NK-92 (cell line): ENCODE results near the gene SUMO4.
"Not testable (repeated sequence)": the region's sequence is repeated elsewhere in the genome, so short reads cannot be mapped to it uniquely, and the experiment has no call there.

Source experiments
- DNase-seq: peaks from one replicate; lab custom pipeline; 2025; ENCODE audit not compliant: unreplicated experiment; lab: John Stamatoyannopoulos, UW

Gene SUMO4

DNA sequence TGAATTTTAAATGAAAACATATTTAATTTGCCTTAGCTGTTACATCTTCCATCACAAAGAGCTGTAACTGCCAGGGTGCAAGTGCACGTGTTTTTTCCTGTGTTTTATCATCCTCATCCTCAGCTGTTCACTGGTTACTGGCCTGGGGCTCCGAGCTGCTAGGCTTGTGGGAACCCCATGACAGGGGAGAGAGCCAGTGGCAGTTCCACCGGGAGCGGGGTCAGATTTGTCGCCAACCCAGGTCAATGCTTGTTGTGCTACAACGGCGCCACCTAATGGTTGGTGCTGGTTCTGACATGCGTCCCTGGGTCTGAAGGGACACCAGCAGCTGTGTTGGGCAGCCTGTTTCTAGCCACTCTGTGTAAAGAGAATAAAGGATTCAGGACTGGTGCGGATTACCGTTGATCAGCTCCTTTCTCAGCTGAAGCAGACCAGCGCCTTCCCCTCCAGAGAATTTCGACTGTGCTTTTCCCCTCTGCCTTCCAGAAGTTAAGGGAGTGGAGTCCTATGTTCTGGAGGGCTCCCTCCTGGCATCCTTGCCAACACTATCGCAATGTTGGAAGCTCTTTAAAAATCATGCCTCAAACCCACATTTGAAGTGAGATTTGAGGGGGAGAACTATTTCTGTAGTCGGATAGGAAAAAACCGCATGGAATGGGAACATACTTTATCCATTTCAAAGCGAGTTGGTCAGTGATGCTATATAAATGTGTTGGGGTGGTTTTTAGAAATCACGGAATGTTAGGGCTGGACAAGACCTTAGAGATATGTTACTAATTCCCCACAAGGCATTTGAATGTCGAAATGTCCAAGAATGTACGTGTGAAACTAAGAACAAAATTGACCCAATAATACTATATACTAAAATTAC is 32.1 kb downstream of the SUMO4 start:
- no peak for DNase-seq

- DNase-seq, result no peak
These were observed 33.3 kb downstream of the SUMO4 start for GRCh38 chr6:149433405-149433804.

DNA sequence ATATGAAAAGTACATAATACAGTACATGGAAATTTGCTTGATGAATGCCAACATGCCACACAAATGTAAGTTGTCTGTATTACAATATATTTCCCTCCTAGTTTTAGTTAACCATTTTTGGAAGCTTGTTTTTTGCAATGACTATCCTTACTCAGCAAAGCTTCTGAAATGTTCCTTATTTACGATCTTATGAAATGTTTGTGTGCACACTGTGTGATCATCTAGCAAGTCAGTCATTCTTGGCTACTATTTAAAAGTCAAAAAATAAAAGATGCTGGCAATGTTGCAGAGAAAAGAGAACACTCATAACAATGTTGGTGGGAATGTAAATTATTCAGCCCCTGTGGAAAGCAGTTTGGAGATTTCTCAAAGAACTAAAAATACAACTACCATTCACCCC is 33.8 kb downstream of the SUMO4 start:
- no peak for DNase-seq

- DNase-seq, result no peak
These were observed 36.0 kb downstream of the SUMO4 start for GRCh38 chr6:149435919-149436586.

- no peak for DNase-seq
These were observed 36.6 kb downstream of the SUMO4 start for GRCh38 chr6:149436647-149437046.

DNA sequence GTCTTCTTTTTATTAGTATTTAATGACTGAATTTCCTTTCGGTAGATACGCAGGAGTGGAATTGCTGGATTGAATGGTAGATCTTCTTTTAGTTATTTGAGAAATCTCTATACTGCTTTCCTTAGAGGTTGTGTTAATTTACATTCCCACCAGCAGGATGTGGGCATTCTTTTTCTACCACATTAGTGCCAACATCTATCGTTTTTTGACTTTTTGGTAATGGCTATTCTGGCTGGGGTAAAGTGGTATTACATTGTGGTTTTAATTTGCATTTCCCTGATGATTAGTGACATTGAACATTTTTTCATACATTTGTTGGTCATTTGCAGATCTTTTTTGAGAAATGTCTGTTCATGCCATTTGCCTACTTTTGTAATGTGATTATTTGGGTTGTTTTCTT is 37.1 kb downstream of the SUMO4 start:
- DNase-seq, result no peak

DNA sequence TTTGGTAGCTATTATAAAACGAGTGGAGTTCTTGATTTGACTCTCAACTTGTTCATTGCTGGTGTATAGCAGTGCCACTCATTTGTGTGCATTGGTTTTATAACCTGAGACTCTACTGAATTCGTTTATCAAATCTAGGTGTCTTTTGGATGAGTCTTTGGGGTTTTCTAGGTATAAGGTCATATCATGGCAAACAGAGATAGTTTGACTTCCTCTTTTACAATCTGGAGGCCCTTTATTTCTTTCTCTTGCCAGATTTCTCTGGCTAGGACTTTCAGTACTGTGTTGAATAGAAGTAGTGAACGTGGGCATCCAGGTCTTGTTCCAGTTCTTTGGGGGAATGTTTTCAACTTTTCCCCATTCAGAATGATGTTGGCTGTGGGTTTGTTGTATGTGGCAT is 38.8 kb downstream of the SUMO4 start:
- no peak for DNase-seq

DNA sequence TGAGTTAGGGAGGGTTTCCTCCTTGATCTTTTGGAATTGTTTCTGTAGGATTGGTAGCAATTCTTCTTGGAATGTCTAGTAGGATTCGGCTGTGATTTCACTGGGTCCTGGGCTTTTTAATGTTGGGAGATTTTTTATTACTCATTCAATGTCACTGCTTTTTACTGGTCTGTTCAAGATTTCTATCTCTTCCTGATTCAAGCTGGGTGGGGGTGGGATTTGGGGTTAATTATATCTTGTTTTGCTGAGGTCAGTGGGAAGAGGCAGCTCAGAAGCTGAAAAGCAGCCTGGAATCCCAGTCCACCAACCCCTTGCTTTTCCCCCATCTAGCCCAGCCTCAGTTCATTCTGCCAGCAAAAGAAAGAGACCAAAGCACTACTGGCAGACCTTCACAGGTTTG is 39.6 kb downstream of the SUMO4 start:
- DNase-seq, result no peak

DNA sequence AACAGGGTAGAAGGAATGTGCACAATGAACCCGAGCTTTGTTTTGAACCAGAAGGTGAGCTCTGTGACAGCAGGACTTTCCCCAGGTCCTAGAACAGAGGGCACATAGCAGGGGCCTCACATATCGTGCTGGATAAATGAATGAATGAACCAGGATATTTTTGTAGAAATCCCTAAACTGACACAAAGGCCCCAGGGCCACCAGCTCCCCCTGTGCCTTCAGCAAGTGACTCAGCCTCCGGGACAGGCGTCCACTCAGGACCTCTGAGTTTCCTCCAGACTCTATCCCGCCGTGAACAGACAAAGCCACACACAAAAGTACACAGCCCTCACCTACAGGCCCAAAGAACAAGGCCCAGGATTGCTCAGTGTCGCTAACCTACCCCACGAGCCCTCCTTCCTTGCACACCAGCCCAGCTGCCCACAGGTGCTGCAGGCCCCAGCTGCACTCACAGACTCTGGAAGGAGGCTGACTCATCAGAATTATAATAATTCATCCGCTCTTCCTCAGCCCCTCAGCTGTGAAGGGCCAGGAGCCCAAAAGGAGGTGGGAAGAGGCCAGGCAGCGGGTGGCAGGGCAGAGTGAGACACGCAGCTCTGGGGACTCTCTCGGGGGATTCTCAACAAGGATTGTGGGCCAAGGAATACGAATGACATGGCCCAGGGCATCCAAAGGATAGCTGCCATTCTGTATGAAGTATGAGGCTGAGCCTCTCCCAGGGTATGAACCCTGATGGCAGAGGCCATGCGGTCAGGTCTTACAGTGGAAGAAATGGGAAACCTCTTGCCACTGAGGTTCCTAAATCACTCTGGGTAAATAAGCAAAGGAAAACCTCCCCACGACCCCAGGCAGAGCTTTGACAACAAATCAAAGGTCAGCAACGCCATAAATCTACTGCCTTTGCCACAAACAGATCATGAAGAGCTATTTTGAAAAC is 40.9 kb downstream of the SUMO4 start:
- no peak for DNase-seq

- DNase-seq, result no peak
These were observed 41.7 kb downstream of the SUMO4 start for GRCh38 chr6:149441740-149442139.

GRCh38 chr6:149443411-149444181 is 43.5 kb downstream of the SUMO4 start:
- DNase-seq, result no peak

DNA sequence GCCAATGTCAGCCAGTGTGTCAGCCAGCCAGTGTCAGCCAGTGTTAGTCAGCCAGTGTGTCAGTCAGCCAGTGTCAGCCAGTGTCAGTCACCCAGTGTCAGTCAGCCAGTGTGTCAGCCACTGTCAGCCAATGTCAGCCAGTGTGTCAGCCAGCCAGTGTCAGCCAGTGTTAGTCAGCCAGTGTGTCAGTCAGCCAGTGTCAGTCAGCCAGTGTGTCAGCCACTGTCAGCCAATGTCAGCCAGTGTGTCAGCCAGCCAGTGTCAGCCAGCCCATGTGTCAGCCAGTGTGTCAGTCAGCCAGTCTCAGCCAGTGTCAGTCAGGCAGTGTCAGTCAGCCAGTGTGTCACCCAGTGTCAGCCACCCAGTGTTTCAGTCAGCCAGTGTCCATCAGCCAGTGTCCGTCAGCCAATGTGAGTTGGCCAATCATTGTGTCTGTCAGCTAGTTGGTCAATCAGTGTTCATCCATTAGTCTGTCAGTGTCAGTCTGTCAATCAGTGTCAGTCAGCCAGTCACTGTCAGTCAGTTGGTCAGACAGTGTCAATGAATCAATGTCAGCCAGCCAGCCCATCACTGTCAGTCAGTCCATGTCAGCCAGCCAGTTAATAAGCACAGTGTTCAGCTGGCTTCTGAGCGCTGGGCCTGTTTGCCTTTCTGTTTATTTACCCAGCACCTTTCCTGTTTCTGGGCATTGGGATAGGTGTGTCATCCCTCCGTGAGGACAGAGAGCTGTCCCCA is 44.5 kb downstream of the SUMO4 start:
- not testable (repeated sequence) for DNase-seq

DNA sequence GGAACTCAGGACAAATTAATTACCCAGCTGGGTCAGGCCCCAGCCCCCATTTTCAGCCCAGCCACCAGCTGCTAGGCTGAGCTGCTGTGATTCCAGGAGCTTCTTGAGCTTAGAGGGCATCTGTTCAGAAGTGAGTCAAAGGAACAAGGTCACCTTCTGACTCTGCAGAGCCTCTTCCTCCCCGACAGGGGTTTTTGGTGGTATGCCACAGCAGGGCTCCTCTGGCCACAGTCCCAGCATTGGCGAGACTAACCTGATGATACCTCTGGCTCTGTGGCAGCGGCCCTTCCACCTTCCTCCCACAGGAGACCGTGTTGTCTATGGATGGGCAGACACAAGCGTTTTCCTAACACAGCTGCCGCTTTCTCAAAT is 45.0 kb downstream of the SUMO4 start:
- DNase-seq, result no peak

GRCh38 chr6:149445573-149445972 is 45.5 kb downstream of the SUMO4 start:
- DNase-seq, result no peak

- no peak for DNase-seq
These were observed 46.8 kb downstream of the SUMO4 start for GRCh38 chr6:149446791-149447376.

GRCh38 chr6:149448821-149449453 is 48.9 kb downstream of the SUMO4 start:
- no peak for DNase-seq

- no peak for DNase-seq
These were observed 50.0 kb downstream of the SUMO4 start for GRCh38 chr6:149449831-149450678.
